ENCODE results near the gene BBS2. TPM values are rescaled to one million over a fixed set of nuclear protein-coding genes. Genes with fewer than 3 reads are reported as not detected.
A peak's percentile ranks its signal among the peaks of the same experiment; 100 is the strongest.

Gene BBS2
- total RNA-seq, 1 donor from 2014 or later, result 48.6 TPM

DNA sequence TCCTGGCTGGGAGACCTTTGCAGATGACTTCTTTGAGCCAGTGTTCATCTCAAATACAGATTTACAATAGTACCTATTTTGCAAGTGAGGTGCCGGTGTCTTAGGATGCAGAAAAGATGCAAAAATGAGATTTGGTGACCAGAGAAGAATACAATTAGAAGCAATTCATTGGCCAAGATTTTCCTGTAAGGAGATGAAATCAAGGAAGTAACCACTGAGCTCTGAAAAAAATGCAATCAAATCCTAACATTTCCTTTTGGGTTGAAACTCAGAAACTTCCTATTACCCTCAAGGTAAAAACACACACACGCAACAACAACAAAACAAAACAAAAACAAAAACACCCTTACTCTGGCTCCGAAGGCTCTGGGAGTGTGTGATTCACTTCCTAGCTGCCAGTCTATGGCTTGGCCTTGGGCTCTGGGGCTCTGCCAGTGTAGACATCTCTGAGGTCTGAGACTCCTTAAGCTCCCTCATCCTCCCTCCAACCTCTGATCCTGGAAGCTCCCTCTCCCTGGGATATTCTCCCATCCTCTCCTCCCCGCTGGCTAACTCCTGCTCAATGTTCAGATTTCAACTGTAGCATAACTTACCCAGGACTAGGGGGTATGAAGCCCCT, 28.2 kb upstream of the BBS2 start:
- Mint-ChIP-seq H3K4me3 (peak overlapping the region; percentile 76), H3K9me3 (no peaks in the 10 kb centered on the region), H3K4me1 (peaks cover 61% of the 10 kb centered on the region), H3K36me3 (ENCODE audit: low read depth) (no peaks in the 10 kb centered on the region), H3K27ac (ENCODE audit: unreplicated experiment) (peak overlapping the region; percentile 97), H3K27me3 (ENCODE audit: low read depth) (no peaks in the 10 kb centered on the region)
- no peak for DNase-seq (ENCODE audit: low read depth, low spot score)
- TF ChIP-seq, protein P1, sequence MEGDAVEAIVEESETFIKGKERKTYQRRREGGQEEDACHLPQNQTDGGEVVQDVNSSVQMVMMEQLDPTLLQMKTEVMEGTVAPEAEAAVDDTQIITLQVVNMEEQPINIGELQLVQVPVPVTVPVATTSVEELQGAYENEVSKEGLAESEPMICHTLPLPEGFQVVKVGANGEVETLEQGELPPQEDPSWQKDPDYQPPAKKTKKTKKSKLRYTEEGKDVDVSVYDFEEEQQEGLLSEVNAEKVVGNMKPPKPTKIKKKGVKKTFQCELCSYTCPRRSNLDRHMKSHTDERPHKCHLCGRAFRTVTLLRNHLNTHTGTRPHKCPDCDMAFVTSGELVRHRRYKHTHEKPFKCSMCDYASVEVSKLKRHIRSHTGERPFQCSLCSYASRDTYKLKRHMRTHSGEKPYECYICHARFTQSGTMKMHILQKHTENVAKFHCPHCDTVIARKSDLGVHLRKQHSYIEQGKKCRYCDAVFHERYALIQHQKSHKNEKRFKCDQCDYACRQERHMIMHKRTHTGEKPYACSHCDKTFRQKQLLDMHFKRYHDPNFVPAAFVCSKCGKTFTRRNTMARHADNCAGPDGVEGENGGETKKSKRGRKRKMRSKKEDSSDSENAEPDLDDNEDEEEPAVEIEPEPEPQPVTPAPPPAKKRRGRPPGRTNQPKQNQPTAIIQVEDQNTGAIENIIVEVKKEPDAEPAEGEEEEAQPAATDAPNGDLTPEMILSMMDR (conservative IDR thresholded peaks at IDR 0.05), result no peak

GRCh38 chr16:56547120-56547948, 27.5 kb upstream of the BBS2 start:
- Mint-ChIP-seq H3K27me3 (ENCODE audit: low read depth) (no peaks in the 10 kb centered on the region), H3K4me3 (peak overlapping the region; percentile 76), H3K27ac (ENCODE audit: unreplicated experiment) (peak overlapping the region; percentile 97), H3K9me3 (no peaks in the 10 kb centered on the region), H3K36me3 (ENCODE audit: low read depth) (no peaks in the 10 kb centered on the region), H3K4me1 (peaks cover 61% of the 10 kb centered on the region)
- TF ChIP-seq, protein P1 (conservative IDR thresholded peaks at IDR 0.05), result no peak
- DNase-seq (ENCODE audit: low read depth, low spot score), result peak; percentile 39

DNA sequence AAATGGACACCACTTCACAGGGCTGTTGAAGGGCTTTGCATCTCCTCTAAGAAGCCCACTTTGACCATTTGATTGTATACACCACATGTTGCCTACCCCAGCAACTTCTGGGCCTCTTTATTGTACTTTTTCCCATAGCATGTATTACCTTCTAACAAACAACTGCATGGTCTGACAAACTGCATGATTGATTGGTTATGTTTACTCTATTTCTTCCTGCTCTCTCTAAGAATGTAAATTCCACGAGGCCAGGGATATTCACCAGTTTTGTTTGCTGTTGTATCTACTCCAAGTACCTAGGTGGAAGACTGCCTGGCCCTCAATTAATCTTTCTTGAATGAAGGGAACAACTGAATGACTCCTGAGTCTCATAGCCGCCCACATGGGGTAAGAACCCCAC, 22.2 kb upstream of the BBS2 start:
- H3K27me3 Mint-ChIP-seq (ENCODE audit: low read depth), result peaks cover 2% of the 10 kb centered on the region

DNA sequence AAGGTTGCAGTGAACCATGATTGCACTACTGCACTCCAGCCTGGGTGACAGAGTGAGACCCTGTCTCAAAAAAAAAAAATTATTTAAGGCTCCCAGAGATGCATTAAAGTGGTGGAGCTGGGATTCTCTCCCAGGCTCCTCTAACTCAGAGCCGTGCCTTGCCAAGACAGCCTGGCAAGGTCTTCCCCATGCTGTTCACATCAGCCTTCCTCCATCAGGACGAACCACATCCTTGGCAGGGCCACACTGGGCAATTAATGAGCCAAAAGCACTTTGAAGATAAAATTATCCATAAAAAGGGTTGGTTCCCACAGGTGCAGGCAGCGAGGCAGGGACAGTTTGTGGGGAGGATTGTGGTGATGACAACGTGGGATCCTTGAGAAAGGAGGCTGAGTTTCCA, 19.8 kb upstream of the BBS2 start:
- no peak overlapping the region for H3K4me3 Mint-ChIP-seq
- peaks cover 2% of the 10 kb centered on the region for H3K36me3 Mint-ChIP-seq (ENCODE audit: low read depth)
- H3K27me3 Mint-ChIP-seq (ENCODE audit: low read depth), result peaks cover 12% of the 10 kb centered on the region
- TF ChIP-seq, protein P1 (conservative IDR thresholded peaks at IDR 0.05), result no peak
- H3K9me3 Mint-ChIP-seq, result peaks cover 2% of the 10 kb centered on the region
- DNase-seq (ENCODE audit: low read depth, low spot score), result no peak
- peaks cover 6% of the 10 kb centered on the region for H3K4me1 Mint-ChIP-seq
- no peak overlapping the region for H3K27ac Mint-ChIP-seq (ENCODE audit: unreplicated experiment)

More for the DNA sequence above, 22.2 kb upstream of the BBS2 start:
- Mint-ChIP-seq H3K4me1 (peaks cover 22% of the 10 kb centered on the region), H3K4me3 (no peak overlapping the region), H3K27ac (ENCODE audit: unreplicated experiment) (no peak overlapping the region), H3K36me3 (ENCODE audit: low read depth) (peaks cover 2% of the 10 kb centered on the region), H3K9me3 (peaks cover 2% of the 10 kb centered on the region)
- TF ChIP-seq, protein P1 (conservative IDR thresholded peaks at IDR 0.05), result no peak
- no peak for DNase-seq (ENCODE audit: low read depth, low spot score)

DNA sequence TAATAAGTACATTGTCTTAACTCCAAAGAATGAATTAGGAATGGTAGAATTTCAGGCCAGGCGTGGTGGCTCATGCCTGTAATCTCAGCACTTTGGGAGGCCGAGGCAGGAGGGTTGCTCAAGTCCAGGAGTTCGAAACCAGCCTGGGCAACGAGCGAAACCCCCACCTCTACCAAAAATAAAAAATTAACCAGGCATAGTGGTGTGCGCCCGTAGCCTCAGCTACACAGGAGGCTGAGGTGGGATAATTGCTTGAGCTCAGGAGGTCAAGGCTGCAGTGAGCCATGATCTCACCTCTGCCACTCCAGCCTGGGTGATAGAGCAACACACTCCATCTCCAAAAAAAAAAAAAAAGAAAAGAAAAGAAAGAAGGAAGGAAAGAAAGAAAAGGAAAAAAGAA, 18.5 kb upstream of the BBS2 start:
- TF ChIP-seq, protein P1 (conservative IDR thresholded peaks at IDR 0.05), result no peak
- H3K4me3 Mint-ChIP-seq, result no peak overlapping the region
- H3K4me1 Mint-ChIP-seq, result peaks cover 6% of the 10 kb centered on the region
- H3K9me3 Mint-ChIP-seq, result peaks cover 2% of the 10 kb centered on the region
- DNase-seq (ENCODE audit: low read depth, low spot score), result no peak
- peaks cover 19% of the 10 kb centered on the region for H3K27me3 Mint-ChIP-seq (ENCODE audit: low read depth)
- H3K36me3 Mint-ChIP-seq (ENCODE audit: low read depth), result peaks cover 2% of the 10 kb centered on the region
- peak overlapping the region; percentile 67 for H3K27ac Mint-ChIP-seq (ENCODE audit: unreplicated experiment)

Data from neural crest cell (in vitro differentiated cells).